Heart left ventricle (tissue), 13 donors: ENCODE data around the gene FAM120B.

ENCODE experiments used
- POLR2A ChIP-seq, 2 donors: fragments of 450-650 bp; IDR thresholded peaks; one replicate each; pipeline ENCODE4 v1.6.1; 2017; ENCODE audit warnings: antibody characterized with exemption in 2 of 2, mild to moderate bottlenecking in 2 of 2, moderate library complexity in 2 of 2
- TF ChIP-seq, protein P1 (sequence below), 12 donors: fragments of 200-600 bp; sonication (generic) in 4 of 12; IDR thresholded peaks; one replicate each; pipeline versions ENCODE4 v1.5.0 to v1.8.0; 2018 to 2022; ENCODE audit warnings: antibody characterized with exemption in 12 of 12, mild to moderate bottlenecking in 5 of 12
- donor health status: ischemic (EF 13 %, LVEDD 7.1; RV severe dilation, severe dysfunction).
- donor health status: DM: no; HTN: yes; CAD: no.
- donor health status: DM: no; HTN: no; CAD: no.
- donor health status: ischemic (EF 25% LVEDD 6.9; RV normal size, moderate dysfunction).
- donor health status: ischemic (EF 25% LVEDD 5.7; RV mildly dilated, moderate dysfunction).
- donor health status: ischemic (EF 35%, LVEDD 5.7; RV mildly dilated, moderate dysfunction).
- donor health status: nonischemic (EF 11% LVEDD 7.7; RV severe dilation, severe dysfunction).
- donor health status: DM: yes; HTN: yes; CAD: no.
- donor health status: PGD.
- donor health status: ischemic (EF 29% LVEDD 5.4; RV normal size, mild dysfunction).
- donor health status: nonischemic (EF 23%, LVEDD 6.1; RV moderate dilation, normal function).

DNA sequence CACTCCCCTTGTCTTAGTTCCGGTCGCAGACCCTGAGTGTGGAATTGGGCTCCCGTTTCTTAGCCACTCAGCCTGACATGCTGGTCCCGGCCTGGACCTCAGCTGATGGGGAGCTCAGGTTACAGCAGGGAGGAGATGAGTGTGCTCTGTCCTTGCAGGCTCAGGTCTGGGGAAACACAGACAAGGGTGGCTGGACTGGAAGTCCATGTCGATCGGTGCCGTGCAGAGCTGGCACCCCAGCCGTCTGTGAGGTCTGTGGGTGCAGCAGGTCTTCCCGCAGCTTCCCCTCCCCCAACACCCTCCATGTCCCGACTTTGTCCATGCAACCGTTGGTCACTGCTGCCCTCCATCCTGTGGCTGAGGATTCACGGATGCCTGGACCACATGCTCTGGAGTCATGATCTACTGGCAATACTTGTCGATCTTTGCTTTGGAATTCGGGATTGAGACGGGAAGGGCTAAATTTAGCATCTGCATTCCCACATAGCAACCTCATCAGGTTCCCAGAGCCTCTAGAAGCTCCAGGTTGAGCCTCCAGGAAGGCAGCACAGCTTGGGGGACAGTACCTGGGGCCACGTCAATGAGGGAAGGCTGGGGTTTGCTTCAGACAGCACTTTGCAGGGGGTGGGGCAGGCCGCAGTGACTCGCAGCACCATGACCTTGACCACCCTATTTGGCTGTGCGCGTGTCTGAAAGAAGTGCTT lies 127.7 kb downstream of the FAM120B start:
- TF ChIP-seq, protein P1, sequence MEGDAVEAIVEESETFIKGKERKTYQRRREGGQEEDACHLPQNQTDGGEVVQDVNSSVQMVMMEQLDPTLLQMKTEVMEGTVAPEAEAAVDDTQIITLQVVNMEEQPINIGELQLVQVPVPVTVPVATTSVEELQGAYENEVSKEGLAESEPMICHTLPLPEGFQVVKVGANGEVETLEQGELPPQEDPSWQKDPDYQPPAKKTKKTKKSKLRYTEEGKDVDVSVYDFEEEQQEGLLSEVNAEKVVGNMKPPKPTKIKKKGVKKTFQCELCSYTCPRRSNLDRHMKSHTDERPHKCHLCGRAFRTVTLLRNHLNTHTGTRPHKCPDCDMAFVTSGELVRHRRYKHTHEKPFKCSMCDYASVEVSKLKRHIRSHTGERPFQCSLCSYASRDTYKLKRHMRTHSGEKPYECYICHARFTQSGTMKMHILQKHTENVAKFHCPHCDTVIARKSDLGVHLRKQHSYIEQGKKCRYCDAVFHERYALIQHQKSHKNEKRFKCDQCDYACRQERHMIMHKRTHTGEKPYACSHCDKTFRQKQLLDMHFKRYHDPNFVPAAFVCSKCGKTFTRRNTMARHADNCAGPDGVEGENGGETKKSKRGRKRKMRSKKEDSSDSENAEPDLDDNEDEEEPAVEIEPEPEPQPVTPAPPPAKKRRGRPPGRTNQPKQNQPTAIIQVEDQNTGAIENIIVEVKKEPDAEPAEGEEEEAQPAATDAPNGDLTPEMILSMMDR (IDR thresholded peaks at IDR 0.05) = no peak
- TF ChIP-seq POLR2A (IDR thresholded peaks at IDR 0.05) = no peak
